HCT116 (cell line): ENCODE measurements around the gene COLEC11.

Source experiments
- ATF3 ChIP-seq: IDR thresholded peaks from 2 replicates; pipeline ENCODE4 v1.6.1; 2012
- CEBPB ChIP-seq: IDR thresholded peaks from 2 replicates; pipeline ENCODE4 v1.6.1; 2012; ENCODE audit warnings: low read depth
- CTCF ChIP-seq, 3 experiments: fragments of 200-600 bp in 1 of 3; sonication (generic) in 1 of 3; IDR thresholded peaks in 2 of 3; conservative IDR thresholded peaks in 1 of 3; 2 replicates each; pipeline ENCODE4 v1.5.1; 2012 to 2017; ENCODE audit warnings: low read depth in 2 of 3, low read length in 2 of 3, antibody characterized with exemption in 1 of 3, borderline replicate concordance in 1 of 3, control low read depth in 1 of 3, mild to moderate bottlenecking in 1 of 3, mixed read lengths in 1 of 3, mixed run types in 1 of 3, moderate library complexity in 1 of 3; ENCODE audit not compliant: insufficient read depth in 1 of 3
- ELF1 ChIP-seq: IDR thresholded peaks from 2 replicates; pipeline ENCODE4 v1.6.1; 2012; ENCODE audit warnings: low read depth, borderline replicate concordance
- EZH2 ChIP-seq: fragments of 200-600 bp; sonication (generic); IDR thresholded peaks from 2 replicates; pipeline ENCODE4 v1.6.1; 2017; ENCODE audit warnings: antibody characterized with exemption, mixed run types
- EZH2phosphoT487 ChIP-seq: fragments of 200-600 bp; IDR thresholded peaks from 2 replicates; pipeline ENCODE4 v1.6.1; 2018; ENCODE audit warnings: antibody characterized with exemption, borderline replicate concordance
- MAX ChIP-seq: IDR thresholded peaks from 2 replicates; pipeline ENCODE4 v1.6.1; 2012
- POLR2A ChIP-seq: IDR thresholded peaks from 2 replicates; pipeline ENCODE4 v1.7.0; 2011; ENCODE audit warnings: borderline replicate concordance; ENCODE audit not compliant: insufficient read depth, insufficient read length; ENCODE audit errors: extremely low read depth
- YY1 ChIP-seq: IDR thresholded peaks from 2 replicates; pipeline ENCODE4 v1.6.1; 2011; ENCODE audit warnings: low read length, low read depth, moderate library complexity, mild to moderate bottlenecking; ENCODE audit not compliant: insufficient replicate concordance; ENCODE audit errors: extremely low read depth

GRCh38 chr2:3597567-3597966 is 2.7 kb downstream of the COLEC11 start:
- TF ChIP-seq CTCF (IDR thresholded peaks at IDR 0.05 in 2 of 3, conservative IDR thresholded peaks at IDR 0.05 in 1 of 3; ENCODE audit: borderline replicate concordance in 1 of 3, insufficient read depth in 1 of 3, low read depth in 2 of 3, low read length in 2 of 3) (no peak), CEBPB (no peak), EZH2 (no peak), POLR2A (no peak), EZH2phosphoT487 (no peak), ELF1 (no peak), ATF3 (no peak), YY1 (no peak), MAX (no peak)
